ENCODE results near the gene CEP112. TPM values are rescaled to one million over a fixed set of nuclear protein-coding genes. Genes with fewer than 3 reads are reported as not detected.

Gene CEP112
- total and polyA plus RNA-seq, 9 of the 15 experiments (the other 6 are each of a cell fraction or from before 2014, with no cell fraction given), result 0.84 TPM; not detected in 8

GRCh38 chr17:66222798-66223350 lies 30.9 kb upstream of the CEP112 start:
- Histone ChIP-seq H3K9ac (ENCODE audit: insufficient read depth in 1 of 2, low read depth in 2 of 2, low read length in 2 of 2) (no peak overlapping the region), H3K79me2 (ENCODE audit: control insufficient read depth, insufficient read depth, low read length) (no peaks in the 10 kb centered on the region), H3K4me1 (replicated peaks in 1 of 2; ENCODE audit: control insufficient read depth in 2 of 2, insufficient read depth in 2 of 2, low read length in 2 of 2) (no peaks in the 10 kb centered on the region), H3K4me2 (ENCODE audit: insufficient read depth, low read length) (no peak overlapping the region), H3K27ac (ENCODE audit: extremely low read depth, low read depth, low read length) (no peak overlapping the region), H2AFZ (ENCODE audit: low read depth, low read length) (no peak overlapping the region), H3K9me3 (replicated peaks; ENCODE audit: control insufficient read depth, insufficient read depth, low read depth, low read length) (no peaks in the 10 kb centered on the region), H3K36me3 (ENCODE audit: control insufficient read depth, insufficient read depth, low read length) (no peaks in the 10 kb centered on the region), H4K20me1 (replicated peaks; ENCODE audit: control insufficient read depth, insufficient read depth, low read length) (no peaks in the 10 kb centered on the region), H3K27me3 (ENCODE audit: control insufficient read depth in 2 of 2, insufficient read depth in 2 of 2, low read length in 2 of 2) (peaks cover 11 to 12% of the 10 kb centered on the region in 2 experiments), H3K4me3 (no peak overlapping the region), H3K9me1 (ENCODE audit: control insufficient read depth, insufficient read depth, low read length) (no peaks in the 10 kb centered on the region)
- TF ChIP-seq BCLAF1 (IDR thresholded peaks at IDR 0.05; ENCODE audit: borderline replicate concordance in 1 of 2, control insufficient read depth in 1 of 2, low read depth in 2 of 2, low read length in 1 of 2), result no peak
- TF ChIP-seq ZNF717 (CRISPR knock-in tag; IDR thresholded peaks at IDR 0.05), result no peak
- no peak for TF ChIP-seq ZNF699 (CRISPR knock-in tag; IDR thresholded peaks at IDR 0.05; ENCODE audit: insufficient replicate concordance)
- no peak for TF ChIP-seq ZNF584 (CRISPR knock-in tag; IDR thresholded peaks at IDR 0.05; ENCODE audit: low read depth)
- TF ChIP-seq MAFK (IDR thresholded peaks at IDR 0.05; ENCODE audit: low read length), result no peak
- ATAC-seq (no peak), DNase-seq (ENCODE audit: extremely low read depth in 1 of 4, low spot score in 3 of 4) (no peak), FAIRE-seq (no peak)
- intact Hi-C loops (cut with micrococcal nuclease) (no loop called here), in situ Hi-C loops (cut with MboI) (no loop called here)
- ChIA-PET POLR2A (interaction anchor here (1.0 to 1.2 kb wide), 3 partner anchors 10 to 614 kb away, joined by 3 to 4 read pairs (median 4); no protein-coding TSS in a partner anchor), CTCF (ENCODE audit: low intra/inter-chr PET ratio) (no interaction called here)
- no TSS peak for BruUV-seq (replicated peaks)
- 4% methylated on average over 5 of the region's 5 CpGs for WGBS (ENCODE audit: insufficient coverage, low coverage, missing lambda C conversion rate)
